Stomach (tissue), 9 donors: ENCODE data around the gene MAD2L1BP. TPM values are rescaled to one million over a fixed set of nuclear protein-coding genes. Genes with fewer than 3 reads are reported as not detected.

Source experiments
- DNase-seq, 2 donors: peaks; one replicate each; pipeline versions ENCODE4 v3.0.0 to v3.0.0-alpha.2; 2013 to 2019
- H3K27ac ChIP-seq, 5 donors: fragments of 200-600 bp in 4 of 5; sonication (generic) in 4 of 5; one replicate each; pipeline ENCODE4 v1.5.1; 2013 to 2019; ENCODE audit warnings: mild to moderate bottlenecking in 1 of 5, moderate library complexity in 1 of 5
- H3K27me3 ChIP-seq, 3 donors: fragments of 200-600 bp; sonication (generic); one replicate each; pipeline ENCODE4 v1.5.1; 2017 to 2019; ENCODE audit warnings: mixed run types in 1 of 3
- H3K36me3 ChIP-seq, 4 donors: fragments of 200-600 bp; sonication (generic); 1 replicate in 3 of 4; 2 replicates in 1 of 4; pipeline ENCODE4 v1.5.1; 2016 to 2019
- H3K4me1 ChIP-seq, 4 donors: fragments of 200-600 bp; sonication (generic); one replicate each; pipeline ENCODE4 v1.5.1; 2016 to 2019
- H3K4me3 ChIP-seq, 4 donors: fragments of 200-600 bp; sonication (generic) in 3 of 4; one replicate each; pipeline ENCODE4 v1.5.1; 2016 to 2019; ENCODE audit warnings: mild to moderate bottlenecking in 1 of 4
- H3K9me3 ChIP-seq, 4 donors: fragments of 200-600 bp; sonication (generic); one replicate each; pipeline ENCODE4 v1.5.1; 2016 to 2019
- CTCF ChIP-seq, 7 experiments: fragments of 450-650 bp in 4 of 7; fragments of 200-600 bp in 3 of 7; sonication (generic) in 3 of 7; IDR thresholded peaks; one replicate each; pipeline ENCODE4 v1.5.1; 2016 to 2019; ENCODE audit warnings: antibody characterized with exemption in 7 of 7, control low read depth in 2 of 7, mild to moderate bottlenecking in 1 of 7
- EP300 ChIP-seq: sonication (generic); formaldehyde crosslinking; IDR thresholded peaks from one replicate; pipeline ENCODE4 v1.6.1; 2017; ENCODE audit warnings: antibody characterized with exemption
- POLR2A ChIP-seq, 4 donors: fragments of 450-650 bp; IDR thresholded peaks; one replicate each; pipeline ENCODE4 v1.6.1; 2016; ENCODE audit warnings: antibody characterized with exemption in 4 of 4, control low read depth in 2 of 4, mild to moderate bottlenecking in 1 of 4, moderate library complexity in 1 of 4
- POLR2AphosphoS5 ChIP-seq, 3 donors: sonication (generic); formaldehyde crosslinking; IDR thresholded peaks; one replicate each; pipeline ENCODE4 v1.6.1; 2016; ENCODE audit warnings: antibody characterized with exemption in 3 of 3
- WGBS, 5 donors: extraction: QIAGEN DNeasy Blood & Tissue Kit in 3 of 5; methylation state at CpG; one replicate each; pipeline versions ENCODE4 v1.1.5 to v1.1.7; 2013 to 2018; 5-methylcytosine and 5-hydroxymethylcytosine counted together
- intact Hi-C: fragments of 100-400 bp; cut with DNase I; formaldehyde crosslinking; loops from one replicate; pipeline ENCODE4 v1.15.1; 2023; ENCODE audit warnings: low total_unique reads
- polyA plus RNA-seq, 3 donors: library from polyadenylated mRNA; stranded (reverse); fragments of 200-250 nt; gene quantifications; one replicate each; pipeline ENCODE4 v1.2.3, GENCODE V29; 2013
- total RNA-seq, 5 donors: library from RNA; depleted of rRNA; stranded (reverse); fragments of >200 nt; gene quantifications; one replicate each; pipeline versions ENCODE4 v1.1.0 to v1.2.3, GENCODE V29; 2014 to 2016
- donor health status: healthy with polysubstance abuse.
- donor health status: Bipolar disorder and iron deficiency.
- donor health status: healthy.

The MAD2L1BP gene
- total and polyA plus RNA-seq, 8 donors, result 7.8 to 282 (median 22.6) TPM

GRCh38 chr6:43669922-43670622 is 34.4 kb downstream of the MAD2L1BP start:
- Histone ChIP-seq H3K36me3 (peaks cover 30 to 50% (median 49%) of the 10 kb centered on the region in 4 donors), H3K4me1 (peaks cover 42 to 69% (median 56%) of the 10 kb centered on the region in 4 donors), H3K4me3 (no peak overlapping the region), H3K9me3 (no peaks in the 10 kb centered on the region), H3K27ac (peak overlapping the region; percentile 11 to 74 (median 53)), H3K27me3 (no peaks in the 10 kb centered on the region)
- intact Hi-C loops, result loop anchor here (5.0 to 10.0 kb wide), 2 partner anchors 95 to 407 kb away; no protein-coding TSS in a partner anchor
- WGBS, 5 donors, result 75 to 85% (median 84%) methylated on average over 6 of the region's 6 CpGs
- peak in 1 of 2 donors; percentile 86 for DNase-seq
- TF ChIP-seq EP300 (no peak), POLR2A (IDR thresholded peaks at IDR 0.05) (no peak), CTCF (IDR thresholded peaks at IDR 0.05) (no peak), POLR2AphosphoS5 (IDR thresholded peaks at IDR 0.05) (no peak)

DNA sequence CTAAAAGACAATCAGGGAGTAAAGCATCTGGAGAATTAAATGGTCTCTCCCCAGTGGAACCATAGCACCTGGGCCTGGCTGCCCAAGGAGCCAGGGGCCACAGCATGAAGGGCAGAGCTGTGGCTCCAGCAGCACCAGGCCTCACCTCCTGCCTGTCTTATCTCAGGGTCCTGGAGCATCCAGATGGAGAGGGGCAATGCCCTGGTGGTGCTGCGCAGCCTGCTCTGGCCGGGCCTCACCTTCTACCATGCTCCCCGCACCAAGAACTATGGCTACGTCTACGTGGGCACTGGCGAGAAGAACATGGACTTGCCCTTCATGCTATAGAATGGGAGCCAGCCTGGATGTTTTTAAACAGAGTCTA is 35.0 kb downstream of the MAD2L1BP start:
- peaks cover 42 to 69% (median 56%) of the 10 kb centered on the region in 4 donors for H3K4me1 ChIP-seq
- WGBS, 5 donors, result 95 to 98% (median 97%) methylated on average over 5 to 6 of the region's 6 CpGs
- H3K27me3 ChIP-seq, result no peaks in the 10 kb centered on the region
- DNase-seq, result no peak
- H3K9me3 ChIP-seq, result no peaks in the 10 kb centered on the region
- TF ChIP-seq EP300 (no peak), POLR2A (IDR thresholded peaks at IDR 0.05) (no peak), POLR2AphosphoS5 (IDR thresholded peaks at IDR 0.05) (no peak), CTCF (IDR thresholded peaks at IDR 0.05) (no peak)
- peak overlapping the region in 3 of 5 donors; percentile 10 to 74 (median 40) for H3K27ac ChIP-seq
- no peak overlapping the region for H3K4me3 ChIP-seq
- intact Hi-C loops, result no loop called here
- H3K36me3 ChIP-seq, result peaks cover 36 to 55% (median 54%) of the 10 kb centered on the region in 4 donors

GRCh38 chr6:43671011-43671800 is 35.6 kb downstream of the MAD2L1BP start:
- Histone ChIP-seq H3K27ac (peak overlapping the region; percentile 4 to 74 (median 53)), H3K4me3 (no peak overlapping the region), H3K27me3 (no peaks in the 10 kb centered on the region), H3K9me3 (no peaks in the 10 kb centered on the region), H3K4me1 (peaks cover 42 to 69% (median 56%) of the 10 kb centered on the region in 4 donors), H3K36me3 (peaks cover 42 to 61% (median 60%) of the 10 kb centered on the region in 4 donors)
- DNase-seq, result no peak
- intact Hi-C loops, result no loop called here
- TF ChIP-seq CTCF (IDR thresholded peaks at IDR 0.05) (no peak), POLR2AphosphoS5 (IDR thresholded peaks at IDR 0.05) (no peak), POLR2A (IDR thresholded peaks at IDR 0.05) (no peak), EP300 (no peak)
- 90 to 95% (median 93%) methylated on average over 7 to 8 of the region's 8 CpGs for WGBS, 5 donors

DNA sequence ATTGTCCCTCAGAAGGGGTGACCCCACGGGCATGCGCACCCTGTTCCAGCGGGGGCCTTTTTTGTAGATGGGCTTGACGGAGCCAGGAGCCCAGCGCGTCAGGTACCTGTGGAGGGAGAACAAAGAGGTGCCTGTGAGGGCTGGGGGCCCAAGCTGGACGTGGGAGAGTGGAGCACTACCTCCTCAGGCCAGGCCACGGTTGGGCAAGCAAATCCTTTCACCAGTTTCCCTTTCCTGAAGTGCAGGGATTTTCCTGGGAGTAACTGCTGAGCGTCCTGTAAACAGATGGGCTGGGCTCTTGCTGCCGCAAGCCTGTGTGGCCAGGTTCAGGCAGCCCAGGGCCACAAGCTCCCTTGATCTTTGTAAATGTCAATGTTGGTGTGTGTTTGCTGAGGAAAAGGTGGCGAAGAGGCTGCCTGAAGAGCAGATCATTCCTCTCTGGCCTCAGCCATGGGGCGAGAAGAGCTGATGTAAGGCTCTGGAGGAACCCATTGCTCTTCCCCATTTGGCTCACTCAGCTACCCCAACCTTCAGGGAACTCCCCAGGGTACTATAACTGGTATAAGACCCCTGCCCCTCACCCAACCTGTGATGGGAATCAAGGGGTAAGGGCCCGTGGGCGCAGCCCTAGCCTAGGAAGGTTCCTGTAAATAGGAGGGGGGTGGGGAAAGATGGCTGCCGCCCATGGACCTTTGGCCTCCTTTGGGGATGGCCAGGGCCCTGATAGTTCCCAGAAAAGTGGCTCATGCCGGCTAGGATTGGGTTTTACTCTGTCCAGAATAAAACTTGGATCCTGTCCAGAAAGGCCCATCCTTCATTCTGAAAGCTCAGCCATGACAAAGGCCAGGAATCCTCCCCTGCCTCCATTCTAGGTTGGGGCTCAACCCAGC is 36.4 kb downstream of the MAD2L1BP start:
- peak in 2 of 3 donors; percentile 28 to 46 for TF ChIP-seq POLR2AphosphoS5 (IDR thresholded peaks at IDR 0.05)
- TF ChIP-seq POLR2A (IDR thresholded peaks at IDR 0.05), result no peak
- intact Hi-C loops, result no loop called here
- 63 to 73% (median 70%) methylated on average over 14 to 16 of the region's 16 CpGs for WGBS, 5 donors
- Histone ChIP-seq H3K27me3 (no peaks in the 10 kb centered on the region), H3K36me3 (peaks cover 50 to 70% (median 68%) of the 10 kb centered on the region in 4 donors), H3K27ac (peak overlapping the region; percentile 4 to 74 (median 53)), H3K9me3 (no peaks in the 10 kb centered on the region), H3K4me3 (no peak overlapping the region), H3K4me1 (peaks cover 42 to 66% (median 54%) of the 10 kb centered on the region in 4 donors)
- DNase-seq, result peak; percentile 47 to 67
